Neuronal stem cell (in vitro differentiated cells): Measurements from ENCODE around the gene VRK3.

Experiments used
- DNase-seq: peaks from one replicate; pipeline ENCODE4 v3.0.0-alpha.2; 2013; ENCODE audit warnings: low spot score
- H2AFZ ChIP-seq: one replicate; pipeline ENCODE4 v1.6.1; 2013; ENCODE audit warnings: mild to moderate bottlenecking, low read length, inconsistent platforms
- H2AK5ac ChIP-seq: 2 replicates; pipeline ENCODE4 v1.6.1; 2013; ENCODE audit warnings: low read depth, mild to moderate bottlenecking, inconsistent platforms, low read length, moderate library complexity, mixed read lengths
- H2BK120ac ChIP-seq: 2 replicates; pipeline ENCODE4 v1.6.1; 2013; ENCODE audit warnings: low read depth, mild to moderate bottlenecking, inconsistent platforms, low read length, moderate library complexity, mixed read lengths
- H2BK12ac ChIP-seq: one replicate; pipeline ENCODE4 v1.6.1; 2013; ENCODE audit warnings: low read length, inconsistent platforms
- H2BK15ac ChIP-seq: 2 replicates; pipeline ENCODE4 v1.6.1; 2013; ENCODE audit warnings: mild to moderate bottlenecking, low read length, inconsistent platforms, mixed read lengths
- H2BK5ac ChIP-seq: one replicate; pipeline ENCODE4 v1.6.1; 2013; ENCODE audit warnings: inconsistent platforms, mild to moderate bottlenecking, low read length, moderate library complexity
- H3K14ac ChIP-seq: one replicate; pipeline ENCODE4 v1.6.1; 2013; ENCODE audit warnings: low read length, inconsistent platforms
- H3K18ac ChIP-seq: 2 replicates; pipeline ENCODE4 v1.6.1; 2013; ENCODE audit warnings: low read length, inconsistent platforms
- H3K23ac ChIP-seq: 2 replicates; pipeline ENCODE4 v1.6.1; 2013; ENCODE audit warnings: low read depth, mild to moderate bottlenecking, mixed read lengths, low read length, inconsistent platforms; ENCODE audit not compliant: poor library complexity
- H3K27ac ChIP-seq: replicated peaks from 3 replicates; pipeline ENCODE4 v1.5.1; 2013; ENCODE audit warnings: low read length, inconsistent platforms
- H3K27me3 ChIP-seq, 3 experiments: 2 replicates each; pipeline ENCODE4 v1.6.1; 2013; ENCODE audit warnings: low read length in 3 of 3, mild to moderate bottlenecking in 2 of 3, inconsistent platforms in 1 of 3, low read depth in 1 of 3, mixed read lengths in 1 of 3, moderate library complexity in 1 of 3; ENCODE audit not compliant: control insufficient read depth in 3 of 3, insufficient read depth in 3 of 3
- H3K36me3 ChIP-seq, 2 donors: replicated peaks in 1 of 2; 2 replicates each; pipeline ENCODE4 v1.6.1; 2013; ENCODE audit warnings: low read length in 2 of 2; ENCODE audit not compliant: control insufficient read depth in 2 of 2, insufficient read depth in 2 of 2
- H3K4ac ChIP-seq: 2 replicates; pipeline ENCODE4 v1.6.1; 2013; ENCODE audit warnings: inconsistent platforms, mild to moderate bottlenecking, low read length, moderate library complexity
- H3K4me1 ChIP-seq, 2 donors: 1 replicate in 1 of 2; 2 replicates in 1 of 2; pipeline ENCODE4 v1.6.1; 2013; ENCODE audit warnings: low read length in 2 of 2, low read depth in 1 of 2; ENCODE audit not compliant: control insufficient read depth in 2 of 2, insufficient read depth in 1 of 2
- H3K4me2 ChIP-seq: one replicate; pipeline ENCODE4 v1.6.1; 2013; ENCODE audit warnings: mild to moderate bottlenecking, low read length, inconsistent platforms; ENCODE audit not compliant: insufficient read depth, poor library complexity, severe bottlenecking
- H3K4me3 ChIP-seq, 2 donors: 2 replicates each; pipeline ENCODE4 v1.5.1; 2013; ENCODE audit warnings: low read length in 2 of 2, mild to moderate bottlenecking in 2 of 2, inconsistent platforms in 1 of 2, moderate library complexity in 1 of 2
- H3K79me1 ChIP-seq: one replicate; pipeline ENCODE4 v1.6.1; 2013; ENCODE audit warnings: low read depth, mild to moderate bottlenecking, inconsistent platforms, low read length, moderate library complexity
- H3K9ac ChIP-seq: one replicate; pipeline ENCODE4 v1.6.1; 2013; ENCODE audit warnings: mild to moderate bottlenecking, low read depth, low read length, inconsistent platforms; ENCODE audit not compliant: poor library complexity
- H3K9me3 ChIP-seq, 2 donors: replicated peaks in 1 of 2; 2 replicates each; pipeline versions ENCODE3 to v1.6.1; 2013; ENCODE audit warnings: low read length in 2 of 2, mild to moderate bottlenecking in 2 of 2, inconsistent platforms in 1 of 2, low read depth in 1 of 2, mixed read lengths in 1 of 2, moderate library complexity in 1 of 2; ENCODE audit not compliant: control insufficient read depth in 2 of 2, insufficient read depth in 1 of 2
- H4K8ac ChIP-seq: one replicate; pipeline ENCODE4 v1.6.1; 2013; ENCODE audit warnings: low read depth, mild to moderate bottlenecking, inconsistent platforms, low read length, moderate library complexity
- H4K91ac ChIP-seq: one replicate; pipeline ENCODE4 v1.6.1; 2013; ENCODE audit warnings: low read length, low read depth, mild to moderate bottlenecking, inconsistent platforms; ENCODE audit not compliant: poor library complexity
- WGBS, 2 donors: extraction: QIAGEN DNeasy Blood & Tissue Kit; methylation state at CpG; one replicate each; pipeline ENCODE4 v1.1.7; 2013; ENCODE audit warnings: missing lambda C conversion rate in 2 of 2, mixed read lengths in 1 of 2; ENCODE audit not compliant: insufficient read length in 2 of 2, insufficient replicate concordance in 1 of 2; ENCODE audit errors: extremely low coverage in 2 of 2; 5-methylcytosine and 5-hydroxymethylcytosine counted together

VRK3 gene

GRCh38 chr19:49954933-49955332, 70.2 kb downstream of the VRK3 start:
- Histone ChIP-seq H3K14ac (no peak overlapping the region), H4K8ac (no peak overlapping the region), H3K27ac (no peak overlapping the region), H3K4me1 (peaks cover 0 to 7% of the 10 kb centered on the region in 2 donors), H2BK15ac (no peak overlapping the region), H2AFZ (no peak overlapping the region), H2BK5ac (no peak overlapping the region), H2AK5ac (no peak overlapping the region), H3K36me3 (no peaks in the 10 kb centered on the region), H3K4me2 (no peak overlapping the region), H2BK12ac (no peak overlapping the region), H2BK120ac (no peak overlapping the region), H3K27me3 (no peaks in the 10 kb centered on the region), H3K18ac (no peak overlapping the region), H3K79me1 (no peaks in the 10 kb centered on the region), H3K4me3 (no peak overlapping the region), H3K9me3 (peaks cover 2 to 3% of the 10 kb centered on the region in 2 donors), H4K91ac (no peak overlapping the region), H3K4ac (no peak overlapping the region), H3K9ac (no peak overlapping the region), H3K23ac (no peak overlapping the region)
- no CpG with 5 or more reads among the region's 11 CpGs for WGBS, 2 donors
- no peak for DNase-seq

GRCh38 chr19:49954092-49954829, 70.9 kb downstream of the VRK3 start:
- no peaks in the 10 kb centered on the region for H3K79me1 ChIP-seq
- H2AFZ ChIP-seq, result no peak overlapping the region
- DNase-seq, result no peak
- no peak overlapping the region for H4K8ac ChIP-seq
- WGBS, 2 donors, result no CpG with 5 or more reads among the region's 12 CpGs
- H3K23ac ChIP-seq, result no peak overlapping the region
- no peaks in the 10 kb centered on the region for H3K27me3 ChIP-seq
- H4K91ac ChIP-seq, result peak overlapping the region; percentile 89
- H2BK120ac ChIP-seq, result no peak overlapping the region
- no peak overlapping the region for H2BK12ac ChIP-seq
- H3K14ac ChIP-seq, result no peak overlapping the region
- H3K9me3 ChIP-seq, result peaks cover 2 to 3% of the 10 kb centered on the region in 2 donors
- H3K9ac ChIP-seq, result no peak overlapping the region
- no peak overlapping the region for H3K4me2 ChIP-seq
- H2BK5ac ChIP-seq, result no peak overlapping the region
- no peak overlapping the region for H3K4ac ChIP-seq
- no peak overlapping the region for H2AK5ac ChIP-seq
- peaks cover 0 to 10% of the 10 kb centered on the region in 2 donors for H3K4me1 ChIP-seq
- H2BK15ac ChIP-seq, result no peak overlapping the region
- H3K36me3 ChIP-seq, result no peaks in the 10 kb centered on the region
- H3K18ac ChIP-seq, result no peak overlapping the region
- no peak overlapping the region for H3K27ac ChIP-seq
- no peak overlapping the region for H3K4me3 ChIP-seq

- H4K8ac ChIP-seq, result no peak overlapping the region
- H2AFZ ChIP-seq, result no peak overlapping the region
- peaks cover 0 to 10% of the 10 kb centered on the region in 2 donors for H3K4me1 ChIP-seq
- H2AK5ac ChIP-seq, result no peak overlapping the region
- H3K9ac ChIP-seq, result no peak overlapping the region
- H2BK120ac ChIP-seq, result no peak overlapping the region
- H3K9me3 ChIP-seq, result peaks cover 2 to 3% of the 10 kb centered on the region in 2 donors
- no peak overlapping the region for H2BK12ac ChIP-seq
- no peaks in the 10 kb centered on the region for H3K27me3 ChIP-seq
- no peak overlapping the region for H3K27ac ChIP-seq
- H3K4me2 ChIP-seq, result no peak overlapping the region
- H3K4me3 ChIP-seq, result no peak overlapping the region
- no peak overlapping the region for H4K91ac ChIP-seq
- no peak overlapping the region for H2BK15ac ChIP-seq
- no peaks in the 10 kb centered on the region for H3K79me1 ChIP-seq
- H3K18ac ChIP-seq, result no peak overlapping the region
- peak overlapping the region; percentile 14 for H3K14ac ChIP-seq
- no peak overlapping the region for H2BK5ac ChIP-seq
- no peak overlapping the region for H3K4ac ChIP-seq
- no peak overlapping the region for H3K23ac ChIP-seq
- no CpG with 5 or more reads among the region's 7 CpGs for WGBS, 2 donors
- no peak for DNase-seq
- no peaks in the 10 kb centered on the region for H3K36me3 ChIP-seq
These were observed 71.8 kb downstream of the VRK3 start for GRCh38 chr19:49953416-49953815.

- H2BK5ac ChIP-seq, result no peak overlapping the region
- no peak overlapping the region for H3K27ac ChIP-seq
- no peak overlapping the region for H3K4me3 ChIP-seq
- no CpG with 5 or more reads among the region's 13 CpGs for WGBS, 2 donors
- H3K79me1 ChIP-seq, result no peaks in the 10 kb centered on the region
- no peak overlapping the region for H3K18ac ChIP-seq
- H2BK15ac ChIP-seq, result no peak overlapping the region
- no peak overlapping the region for H4K8ac ChIP-seq
- H2AK5ac ChIP-seq, result no peak overlapping the region
- no peaks in the 10 kb centered on the region for H3K27me3 ChIP-seq
- no peak overlapping the region for H3K4ac ChIP-seq
- H3K36me3 ChIP-seq, result no peaks in the 10 kb centered on the region
- H2AFZ ChIP-seq, result no peak overlapping the region
- H3K14ac ChIP-seq, result peak overlapping the region; percentile 14
- H2BK120ac ChIP-seq, result no peak overlapping the region
- peaks cover 0 to 10% of the 10 kb centered on the region in 2 donors for H3K4me1 ChIP-seq
- H3K23ac ChIP-seq, result no peak overlapping the region
- H3K9me3 ChIP-seq, result peaks cover 2 to 3% of the 10 kb centered on the region in 2 donors
- DNase-seq, result no peak
- no peak overlapping the region for H2BK12ac ChIP-seq
- H3K4me2 ChIP-seq, result no peak overlapping the region
- no peak overlapping the region for H3K9ac ChIP-seq
- H4K91ac ChIP-seq, result no peak overlapping the region
These were observed 72.3 kb downstream of the VRK3 start for GRCh38 chr19:49952906-49953305.
